H1 (cell line): ENCODE data around the gene PMS1.

Source experiments
- BCL11A ChIP-seq, 2 experiments: IDR thresholded peaks; one replicate each; pipeline ENCODE4 v1.6.1; 2011; ENCODE audit warnings: low read depth in 2 of 2, low read length in 2 of 2, mild to moderate bottlenecking in 2 of 2
- CREB1 ChIP-seq: IDR thresholded peaks from 2 replicates; pipeline ENCODE4 v1.6.1; 2012; ENCODE audit warnings: inconsistent platforms
- EZH2 ChIP-seq: fragments of 200-600 bp; sonication (generic); IDR thresholded peaks from 2 replicates; pipeline ENCODE4 v1.7.1; 2012; ENCODE audit warnings: low read depth, mild to moderate bottlenecking, moderate library complexity, low read length, inconsistent platforms; ENCODE audit not compliant: severe bottlenecking
- FOSL1 ChIP-seq: IDR thresholded peaks from 2 replicates; pipeline ENCODE4 v1.6.1; 2011; ENCODE audit warnings: mild to moderate bottlenecking, low read depth, low read length, moderate library complexity; ENCODE audit not compliant: insufficient read depth
- JUND ChIP-seq: IDR thresholded peaks from 2 replicates; pipeline ENCODE4 v1.6.1; 2011; ENCODE audit warnings: mild to moderate bottlenecking, improper control_type of control experiment, low read length
- POLR2A ChIP-seq, 2 experiments: IDR thresholded peaks; 1 replicate in 1 of 2; 2 replicates in 1 of 2; pipeline ENCODE4 v1.6.1; 2011; ENCODE audit warnings: low read depth in 2 of 2, low read length in 2 of 2, mild to moderate bottlenecking in 2 of 2; ENCODE audit errors: control extremely low read depth in 1 of 2
- SIN3A ChIP-seq, 2 experiments: IDR thresholded peaks in 1 of 2; conservative IDR thresholded peaks in 1 of 2; 2 replicates each; pipeline ENCODE4 v1.6.1; 2011 to 2012; ENCODE audit warnings: low read length in 2 of 2, improper control_type of control experiment in 1 of 2, low read depth in 1 of 2, mild to moderate bottlenecking in 1 of 2
- SRF ChIP-seq: IDR thresholded peaks from 2 replicates; pipeline ENCODE4 v1.6.1; 2011; ENCODE audit warnings: mild to moderate bottlenecking, low read depth, low read length, moderate library complexity
- TAF1 ChIP-seq: IDR thresholded peaks from 2 replicates; pipeline ENCODE4 v1.6.1; 2011; ENCODE audit warnings: mild to moderate bottlenecking, low read depth, low read length
- TF ChIP-seq, protein P1 (sequence below), 3 experiments: IDR thresholded peaks; 1 replicate in 2 of 3; 2 replicates in 1 of 3; pipeline versions ENCODE4 v1.5.1 to v1.6.1; 2011; ENCODE audit warnings: low read length in 3 of 3, mild to moderate bottlenecking in 3 of 3, inconsistent platforms in 2 of 3, low read depth in 1 of 3, moderate library complexity in 1 of 3; ENCODE audit not compliant: insufficient read depth in 1 of 3; ENCODE audit errors: control extremely low read depth in 1 of 3

DNA sequence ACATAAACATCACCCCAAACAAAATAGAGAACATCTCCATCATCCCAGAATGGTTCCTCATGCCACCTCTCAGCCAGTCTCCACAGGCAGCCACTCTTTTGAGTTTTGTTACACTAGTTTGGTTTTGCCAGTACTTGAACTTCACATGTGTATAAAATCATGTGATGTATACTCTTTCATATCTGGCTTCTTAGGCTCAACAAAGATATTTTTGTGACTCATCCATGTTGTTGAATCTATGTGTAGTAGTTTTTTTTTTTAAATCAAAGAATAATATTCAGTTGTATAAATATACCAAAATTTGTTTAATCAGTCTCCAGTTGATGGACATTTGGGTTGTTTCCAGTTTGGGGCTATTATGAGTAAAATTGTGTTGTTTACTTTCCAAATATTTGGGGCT is 75.9 kb downstream of the PMS1 start:
- TF ChIP-seq JUND, result no peak
- no peak for TF ChIP-seq SRF
- no peak for TF ChIP-seq SIN3A (conservative IDR thresholded peaks at IDR 0.05 in 1 of 2, IDR thresholded peaks at IDR 0.05 in 1 of 2; ENCODE audit: low read depth in 1 of 2, low read length in 2 of 2)
- no peak for TF ChIP-seq POLR2A (IDR thresholded peaks at IDR 0.05; ENCODE audit: control extremely low read depth in 1 of 2, low read depth in 2 of 2, low read length in 2 of 2)
- TF ChIP-seq, protein P1, sequence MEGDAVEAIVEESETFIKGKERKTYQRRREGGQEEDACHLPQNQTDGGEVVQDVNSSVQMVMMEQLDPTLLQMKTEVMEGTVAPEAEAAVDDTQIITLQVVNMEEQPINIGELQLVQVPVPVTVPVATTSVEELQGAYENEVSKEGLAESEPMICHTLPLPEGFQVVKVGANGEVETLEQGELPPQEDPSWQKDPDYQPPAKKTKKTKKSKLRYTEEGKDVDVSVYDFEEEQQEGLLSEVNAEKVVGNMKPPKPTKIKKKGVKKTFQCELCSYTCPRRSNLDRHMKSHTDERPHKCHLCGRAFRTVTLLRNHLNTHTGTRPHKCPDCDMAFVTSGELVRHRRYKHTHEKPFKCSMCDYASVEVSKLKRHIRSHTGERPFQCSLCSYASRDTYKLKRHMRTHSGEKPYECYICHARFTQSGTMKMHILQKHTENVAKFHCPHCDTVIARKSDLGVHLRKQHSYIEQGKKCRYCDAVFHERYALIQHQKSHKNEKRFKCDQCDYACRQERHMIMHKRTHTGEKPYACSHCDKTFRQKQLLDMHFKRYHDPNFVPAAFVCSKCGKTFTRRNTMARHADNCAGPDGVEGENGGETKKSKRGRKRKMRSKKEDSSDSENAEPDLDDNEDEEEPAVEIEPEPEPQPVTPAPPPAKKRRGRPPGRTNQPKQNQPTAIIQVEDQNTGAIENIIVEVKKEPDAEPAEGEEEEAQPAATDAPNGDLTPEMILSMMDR (IDR thresholded peaks at IDR 0.05; ENCODE audit: control extremely low read depth in 1 of 3, insufficient read depth in 1 of 3, low read depth in 1 of 3, low read length in 3 of 3), result no peak
- no peak for TF ChIP-seq TAF1
- TF ChIP-seq BCL11A (IDR thresholded peaks at IDR 0.05; ENCODE audit: low read depth in 2 of 2, low read length in 2 of 2), result no peak
- no peak for TF ChIP-seq FOSL1
- TF ChIP-seq CREB1, result no peak
- no peak for TF ChIP-seq EZH2
